Neutrophil (primary cell): ENCODE results near the gene CYP4F3.
A peak's percentile ranks its signal among the peaks of the same experiment; 100 is the strongest.

Source experiments
- H3K27ac ChIP-seq: fragments of 200-600 bp; sonication (generic); 2 replicates; pipeline ENCODE4 v1.5.1; 2016; ENCODE audit warnings: mild to moderate bottlenecking, moderate library complexity
- H3K27me3 ChIP-seq: fragments of 200-600 bp; sonication (generic); 2 replicates; pipeline ENCODE4 v1.6.0; 2016; ENCODE audit warnings: mild to moderate bottlenecking
- H3K36me3 ChIP-seq: fragments of 200-600 bp; sonication (generic); 2 replicates; pipeline ENCODE4 v1.5.1; 2017
- H3K4me1 ChIP-seq, 2 experiments: fragments of 200-600 bp in 1 of 2; sonication (generic) in 1 of 2; 1 replicate in 1 of 2; 2 replicates in 1 of 2; pipeline versions ENCODE4 v1.5.1 to v1.6.1; 2013 to 2016; ENCODE audit warnings: low read depth in 1 of 2, low read length in 1 of 2, mild to moderate bottlenecking in 1 of 2, moderate library complexity in 1 of 2; ENCODE audit not compliant: control insufficient read depth in 1 of 2, insufficient read depth in 1 of 2
- H3K4me3 ChIP-seq, 2 experiments: fragments of 200-600 bp in 1 of 2; sonication (generic) in 1 of 2; 1 replicate in 1 of 2; 2 replicates in 1 of 2; pipeline ENCODE4 v1.5.1; 2013 to 2016; ENCODE audit warnings: low read depth in 1 of 2, low read length in 1 of 2, mild to moderate bottlenecking in 1 of 2, moderate library complexity in 1 of 2
- H3K9me3 ChIP-seq: fragments of 200-600 bp; sonication (generic); 2 replicates; pipeline ENCODE4 v1.5.1; 2016
- TF ChIP-seq, protein P1 (sequence below): fragments of 200-600 bp; sonication (generic); IDR thresholded peaks from 2 replicates; pipeline ENCODE4 v1.5.1; 2016; ENCODE audit warnings: antibody characterized with exemption

CYP4F3 gene

DNA sequence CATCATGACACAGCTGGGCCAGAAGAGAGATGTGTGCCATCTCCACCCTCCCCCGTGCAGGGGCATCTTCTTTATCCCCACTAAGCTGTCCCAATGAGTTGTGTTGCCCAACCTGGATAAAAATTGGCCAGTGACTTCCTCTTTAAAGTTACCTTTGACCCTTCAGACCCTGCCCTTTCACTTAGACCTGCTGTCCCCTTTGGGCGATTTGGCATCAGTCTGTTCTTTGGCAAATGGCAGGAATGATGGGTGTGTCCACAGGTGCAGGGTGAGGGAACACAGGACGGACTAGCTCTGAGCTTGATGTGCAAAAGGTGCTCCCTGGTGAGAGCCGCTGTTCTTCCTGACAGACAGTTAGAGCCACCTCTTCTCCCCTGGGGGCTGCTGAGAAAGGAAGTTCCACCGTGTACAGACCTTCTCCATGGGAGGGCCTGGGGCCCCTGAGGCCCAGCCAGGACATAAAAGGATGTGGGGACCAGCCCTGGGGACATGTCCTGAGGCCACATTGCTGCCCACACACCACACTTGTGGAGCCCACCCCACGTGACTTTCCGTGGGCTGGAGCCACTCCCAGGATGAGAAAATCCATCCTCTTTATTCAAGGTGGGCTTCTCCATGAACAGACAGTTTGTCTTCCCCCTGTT is 23.9 kb upstream of the CYP4F3 start:
- H3K4me1 ChIP-seq, result peaks cover 8 to 19% of the 10 kb centered on the region in 2 experiments
- H3K27ac ChIP-seq, result no peak overlapping the region
- no peak overlapping the region for H3K4me3 ChIP-seq
- no peaks in the 10 kb centered on the region for H3K36me3 ChIP-seq
- peaks cover 15% of the 10 kb centered on the region for H3K27me3 ChIP-seq
- no peaks in the 10 kb centered on the region for H3K9me3 ChIP-seq
- TF ChIP-seq, protein P1, sequence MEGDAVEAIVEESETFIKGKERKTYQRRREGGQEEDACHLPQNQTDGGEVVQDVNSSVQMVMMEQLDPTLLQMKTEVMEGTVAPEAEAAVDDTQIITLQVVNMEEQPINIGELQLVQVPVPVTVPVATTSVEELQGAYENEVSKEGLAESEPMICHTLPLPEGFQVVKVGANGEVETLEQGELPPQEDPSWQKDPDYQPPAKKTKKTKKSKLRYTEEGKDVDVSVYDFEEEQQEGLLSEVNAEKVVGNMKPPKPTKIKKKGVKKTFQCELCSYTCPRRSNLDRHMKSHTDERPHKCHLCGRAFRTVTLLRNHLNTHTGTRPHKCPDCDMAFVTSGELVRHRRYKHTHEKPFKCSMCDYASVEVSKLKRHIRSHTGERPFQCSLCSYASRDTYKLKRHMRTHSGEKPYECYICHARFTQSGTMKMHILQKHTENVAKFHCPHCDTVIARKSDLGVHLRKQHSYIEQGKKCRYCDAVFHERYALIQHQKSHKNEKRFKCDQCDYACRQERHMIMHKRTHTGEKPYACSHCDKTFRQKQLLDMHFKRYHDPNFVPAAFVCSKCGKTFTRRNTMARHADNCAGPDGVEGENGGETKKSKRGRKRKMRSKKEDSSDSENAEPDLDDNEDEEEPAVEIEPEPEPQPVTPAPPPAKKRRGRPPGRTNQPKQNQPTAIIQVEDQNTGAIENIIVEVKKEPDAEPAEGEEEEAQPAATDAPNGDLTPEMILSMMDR, result no peak

DNA sequence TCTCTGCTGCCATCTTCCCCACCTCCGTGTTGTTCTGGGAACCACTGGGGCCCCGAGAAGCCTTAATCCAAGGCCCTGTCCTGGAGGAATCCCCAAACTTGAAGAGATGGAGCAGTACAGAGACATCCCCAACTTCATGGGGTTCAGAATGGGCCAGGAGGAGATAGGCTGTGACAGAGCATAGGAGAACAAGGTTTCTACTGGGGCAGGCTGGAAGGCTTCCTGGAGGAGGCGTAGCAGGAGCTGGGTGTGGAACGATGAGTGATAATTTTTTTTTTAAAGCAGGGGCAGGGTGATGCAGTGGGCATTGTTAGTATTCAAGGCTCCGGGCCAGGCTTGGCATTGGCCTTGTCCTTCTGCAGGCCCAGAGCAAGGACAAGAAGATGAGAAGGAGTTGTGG is 22.4 kb upstream of the CYP4F3 start:
- Histone ChIP-seq H3K27ac (peak overlapping the region; percentile 45), H3K4me3 (no peak overlapping the region), H3K36me3 (no peaks in the 10 kb centered on the region), H3K27me3 (peaks cover 31% of the 10 kb centered on the region), H3K4me1 (peaks cover 8 to 19% of the 10 kb centered on the region in 2 experiments), H3K9me3 (no peaks in the 10 kb centered on the region)
- TF ChIP-seq, protein P1, result no peak

DNA sequence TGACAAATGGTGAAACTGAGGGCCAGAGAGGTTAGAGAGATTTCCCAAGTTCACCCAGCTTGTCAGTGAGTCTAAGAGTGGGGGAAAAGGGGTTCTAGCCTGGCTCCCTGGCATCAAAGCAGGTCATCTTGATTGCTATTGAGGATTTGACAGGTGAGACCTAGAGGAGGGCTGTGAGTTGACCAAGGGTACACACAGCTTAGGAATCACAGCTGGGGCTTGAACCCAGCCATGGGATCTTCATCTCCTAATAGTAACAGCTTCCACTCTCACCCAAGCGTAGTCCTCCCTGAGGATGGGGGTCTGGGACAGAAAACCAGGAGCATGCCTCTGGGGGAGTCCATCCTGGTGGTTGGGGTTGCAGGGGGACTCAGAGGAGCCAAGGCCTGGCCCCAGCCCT is 18.9 kb upstream of the CYP4F3 start:
- H3K36me3 ChIP-seq, result no peaks in the 10 kb centered on the region
- H3K4me3 ChIP-seq, result no peak overlapping the region
- peaks cover 8 to 21% of the 10 kb centered on the region in 2 experiments for H3K4me1 ChIP-seq
- peaks cover 42% of the 10 kb centered on the region for H3K27me3 ChIP-seq
- no peaks in the 10 kb centered on the region for H3K9me3 ChIP-seq
- TF ChIP-seq, protein P1, result no peak
- no peak overlapping the region for H3K27ac ChIP-seq

DNA sequence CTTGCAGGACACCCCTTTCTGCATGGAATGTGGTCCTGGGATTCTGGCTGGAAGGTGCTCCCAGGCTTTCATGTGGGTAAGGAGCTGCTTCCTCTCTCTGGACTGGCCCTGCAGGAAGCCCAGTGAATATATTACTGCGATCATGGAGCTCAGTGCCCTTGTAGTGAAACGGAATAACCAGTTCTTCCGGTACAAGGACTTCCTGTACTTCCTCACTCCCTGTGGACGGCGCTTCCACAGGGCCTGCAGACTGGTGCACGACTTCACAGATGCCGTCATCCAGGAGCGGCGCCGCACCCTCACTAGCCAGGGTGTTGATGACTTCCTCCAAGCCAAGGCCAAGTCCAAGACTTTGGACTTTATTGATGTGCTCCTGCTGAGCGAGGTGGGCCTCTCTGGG is 17.7 kb upstream of the CYP4F3 start:
- Histone ChIP-seq H3K4me1 (peaks cover 4 to 14% of the 10 kb centered on the region in 2 experiments), H3K4me3 (no peak overlapping the region)

DNA sequence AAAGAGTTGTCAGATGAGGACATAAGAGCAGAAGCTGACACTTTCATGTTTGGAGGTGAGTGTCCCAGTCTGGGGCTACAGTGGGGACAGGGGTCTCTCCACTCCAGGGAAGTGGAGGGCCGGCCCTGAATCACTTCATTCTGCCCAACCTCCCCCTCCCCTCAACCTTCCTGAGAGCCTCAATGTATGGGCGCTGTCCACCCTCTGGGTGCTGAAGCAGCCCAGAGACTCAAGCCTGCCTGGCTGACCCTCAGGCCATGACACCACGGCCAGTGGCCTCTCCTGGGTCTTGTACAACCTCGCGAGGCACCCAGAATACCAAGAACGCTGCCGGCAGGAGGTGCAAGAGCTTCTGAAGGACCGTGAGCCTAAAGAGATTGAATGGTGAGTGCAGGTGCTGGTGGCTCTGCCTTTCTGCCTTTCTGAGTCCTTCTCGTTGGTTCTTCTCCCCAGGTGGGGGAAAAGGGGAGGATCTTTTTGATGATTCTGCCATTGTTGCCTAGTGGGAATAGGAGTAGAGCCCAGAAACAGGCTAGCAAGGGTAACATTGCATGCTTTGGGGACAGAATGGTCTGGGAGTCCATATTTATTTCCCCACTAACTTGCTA is 16.9 kb upstream of the CYP4F3 start:
- no peaks in the 10 kb centered on the region for H3K36me3 ChIP-seq
- H3K4me1 ChIP-seq, result peaks cover 0 to 10% of the 10 kb centered on the region in 2 experiments
- TF ChIP-seq, protein P1, result no peak
- no peak overlapping the region for H3K27ac ChIP-seq
- H3K27me3 ChIP-seq, result peaks cover 42% of the 10 kb centered on the region
- no peak overlapping the region for H3K4me3 ChIP-seq
- no peaks in the 10 kb centered on the region for H3K9me3 ChIP-seq

More for the DNA sequence above, 17.7 kb upstream of the CYP4F3 start:
- Histone ChIP-seq H3K36me3 (no peaks in the 10 kb centered on the region), H3K9me3 (no peaks in the 10 kb centered on the region), H3K27me3 (peaks cover 42% of the 10 kb centered on the region), H3K27ac (no peak overlapping the region)
- TF ChIP-seq, protein P1, result no peak
